ENCODE results near the gene TMEM132C.

DNA sequence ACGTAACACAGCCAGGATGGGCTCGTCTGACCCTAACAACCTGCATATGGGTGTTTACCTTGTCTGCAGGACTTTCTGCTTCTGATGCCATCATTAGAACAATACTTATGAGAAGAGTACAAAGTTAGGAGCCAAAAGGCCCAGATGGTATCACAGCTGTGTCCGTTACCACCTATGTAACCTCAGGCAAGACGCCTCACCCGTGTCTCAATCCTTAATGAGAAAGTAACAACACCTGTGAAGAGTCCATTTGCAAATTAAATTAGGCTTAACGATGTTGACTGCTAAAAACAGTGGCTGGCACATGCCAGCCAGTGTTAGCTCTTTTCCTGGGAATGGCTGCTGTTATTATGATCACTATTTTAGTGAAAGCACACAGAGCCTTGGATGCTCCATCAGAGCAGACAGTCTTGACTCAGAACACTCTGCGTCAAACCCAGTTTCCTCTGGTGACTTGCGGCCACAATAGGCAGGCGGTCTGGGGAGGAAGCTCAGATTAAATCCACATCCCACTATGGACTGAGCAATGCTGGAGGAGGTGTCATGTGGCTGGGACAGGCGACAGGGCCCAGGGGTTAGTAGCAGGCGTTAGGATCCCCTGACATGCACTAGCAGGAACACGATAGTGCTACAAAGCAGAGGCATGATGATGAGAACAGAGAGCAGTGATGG lies 431.5 kb downstream of the TMEM132C start:
- TF ChIP-seq, protein P1, sequence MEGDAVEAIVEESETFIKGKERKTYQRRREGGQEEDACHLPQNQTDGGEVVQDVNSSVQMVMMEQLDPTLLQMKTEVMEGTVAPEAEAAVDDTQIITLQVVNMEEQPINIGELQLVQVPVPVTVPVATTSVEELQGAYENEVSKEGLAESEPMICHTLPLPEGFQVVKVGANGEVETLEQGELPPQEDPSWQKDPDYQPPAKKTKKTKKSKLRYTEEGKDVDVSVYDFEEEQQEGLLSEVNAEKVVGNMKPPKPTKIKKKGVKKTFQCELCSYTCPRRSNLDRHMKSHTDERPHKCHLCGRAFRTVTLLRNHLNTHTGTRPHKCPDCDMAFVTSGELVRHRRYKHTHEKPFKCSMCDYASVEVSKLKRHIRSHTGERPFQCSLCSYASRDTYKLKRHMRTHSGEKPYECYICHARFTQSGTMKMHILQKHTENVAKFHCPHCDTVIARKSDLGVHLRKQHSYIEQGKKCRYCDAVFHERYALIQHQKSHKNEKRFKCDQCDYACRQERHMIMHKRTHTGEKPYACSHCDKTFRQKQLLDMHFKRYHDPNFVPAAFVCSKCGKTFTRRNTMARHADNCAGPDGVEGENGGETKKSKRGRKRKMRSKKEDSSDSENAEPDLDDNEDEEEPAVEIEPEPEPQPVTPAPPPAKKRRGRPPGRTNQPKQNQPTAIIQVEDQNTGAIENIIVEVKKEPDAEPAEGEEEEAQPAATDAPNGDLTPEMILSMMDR (IDR thresholded peaks at IDR 0.05; ENCODE audit: poor library complexity): no peak
- TF ChIP-seq EZH2phosphoT487 (IDR thresholded peaks at IDR 0.05; ENCODE audit: low read depth, severe bottlenecking, unreplicated experiment): no peak
